Muscle layer of duodenum (tissue), 2 donors: ENCODE data around the gene GMEB1.

Source experiments
- H3K27ac ChIP-seq: one replicate; pipeline ENCODE4 v1.7.0; 2013; ENCODE audit warnings: mild to moderate bottlenecking, low read length
- H3K27me3 ChIP-seq: one replicate; pipeline ENCODE4 v1.7.0; 2013; ENCODE audit warnings: low read depth, mild to moderate bottlenecking, control low read depth, low read length
- H3K36me3 ChIP-seq, 2 donors: one replicate each; pipeline ENCODE4 v1.7.0; 2013; ENCODE audit warnings: low read length in 2 of 2, control low read depth in 1 of 2, mild to moderate bottlenecking in 1 of 2; ENCODE audit not compliant: insufficient read depth in 2 of 2, control insufficient read depth in 1 of 2
- H3K4me1 ChIP-seq, 2 donors: one replicate each; pipeline ENCODE4 v1.7.0; 2013; ENCODE audit warnings: low read length in 2 of 2, mild to moderate bottlenecking in 2 of 2, control low read depth in 1 of 2, moderate library complexity in 1 of 2; ENCODE audit not compliant: insufficient read depth in 2 of 2, control insufficient read depth in 1 of 2
- H3K4me3 ChIP-seq, 2 donors: one replicate each; pipeline ENCODE4 v1.7.0; 2013; ENCODE audit warnings: low read length in 2 of 2, low read depth in 1 of 2, mild to moderate bottlenecking in 1 of 2
- H3K9me3 ChIP-seq, 2 donors: one replicate each; pipeline ENCODE4 v1.7.0; 2013; ENCODE audit warnings: low read length in 2 of 2, control low read depth in 1 of 2, mild to moderate bottlenecking in 1 of 2; ENCODE audit not compliant: control insufficient read depth in 1 of 2
- donor health status: healthy.

The GMEB1 gene

DNA sequence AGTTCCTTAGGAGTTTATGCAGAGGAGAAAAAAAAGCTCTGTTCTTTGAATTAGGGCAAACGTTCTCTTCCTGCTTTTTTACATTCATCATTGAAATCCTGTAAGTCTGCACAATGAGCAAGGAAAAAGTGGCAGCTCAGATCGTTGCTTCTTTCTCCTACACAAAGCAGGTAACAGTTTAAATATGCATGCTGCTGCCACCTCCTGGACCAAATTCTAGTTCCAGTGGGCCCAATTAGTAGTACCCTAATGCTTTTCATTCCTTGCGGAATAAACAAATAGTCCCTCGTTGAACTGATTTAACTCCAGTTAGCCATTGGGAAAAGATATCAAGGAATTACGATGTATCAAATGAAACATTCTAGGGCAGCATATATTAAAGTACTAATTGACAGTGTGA, 88.3 kb downstream of the GMEB1 start:
- Histone ChIP-seq H3K4me1 (peaks cover 23 to 45% of the 10 kb centered on the region in 2 donors), H3K4me3 (no peak overlapping the region), H3K27ac (no peak overlapping the region), H3K9me3 (no peaks in the 10 kb centered on the region), H3K36me3 (peaks cover 0 to 15% of the 10 kb centered on the region in 2 donors), H3K27me3 (no peaks in the 10 kb centered on the region)

DNA sequence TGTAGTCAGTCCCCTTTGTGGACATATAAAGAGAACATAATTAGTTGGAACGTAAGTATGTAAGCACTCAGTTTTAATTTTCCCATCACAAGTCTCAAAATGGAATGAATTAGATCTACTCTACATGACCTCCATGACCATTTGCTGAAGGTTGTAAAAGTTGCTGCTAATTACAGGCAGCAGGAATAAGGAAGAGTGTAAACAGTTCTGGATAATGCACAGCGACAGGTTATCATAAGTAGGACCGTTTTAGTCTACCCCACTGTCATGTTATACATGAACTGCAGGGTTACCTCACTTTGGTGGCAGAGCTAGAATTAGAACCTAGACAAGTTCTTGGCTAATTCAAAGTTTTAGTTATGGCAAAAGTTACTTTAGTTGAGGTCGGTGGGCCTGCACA, 89.8 kb downstream of the GMEB1 start:
- H3K36me3 ChIP-seq, result peaks cover 0 to 15% of the 10 kb centered on the region in 2 donors
- no peaks in the 10 kb centered on the region for H3K9me3 ChIP-seq
- no peak overlapping the region for H3K4me3 ChIP-seq
- peaks cover 22 to 40% of the 10 kb centered on the region in 2 donors for H3K4me1 ChIP-seq
- no peak overlapping the region for H3K27ac ChIP-seq
- H3K27me3 ChIP-seq, result no peaks in the 10 kb centered on the region

DNA sequence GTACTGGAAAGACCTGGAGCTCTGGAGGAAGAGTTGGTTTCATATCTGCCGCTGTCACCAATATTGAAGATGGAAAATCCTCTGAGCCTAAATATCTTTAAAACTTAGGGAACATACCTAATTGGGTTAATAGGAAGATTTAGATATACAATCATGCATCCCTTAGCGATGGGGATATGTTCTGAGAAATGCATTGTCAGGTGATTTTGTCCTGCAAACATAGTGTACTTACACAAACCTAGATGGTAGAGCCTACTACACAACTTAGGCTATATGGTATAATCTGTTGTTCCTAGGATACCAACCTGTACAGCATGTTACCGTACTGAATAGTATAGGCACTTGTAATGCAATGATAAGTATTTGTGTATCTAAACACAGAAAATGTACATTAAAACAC, 90.7 kb downstream of the GMEB1 start:
- no peak overlapping the region for H3K27ac ChIP-seq
- H3K9me3 ChIP-seq, result no peaks in the 10 kb centered on the region
- H3K36me3 ChIP-seq, result peaks cover 0 to 12% of the 10 kb centered on the region in 2 donors
- no peak overlapping the region for H3K4me3 ChIP-seq
- no peaks in the 10 kb centered on the region for H3K27me3 ChIP-seq
- peaks cover 22 to 36% of the 10 kb centered on the region in 2 donors for H3K4me1 ChIP-seq

DNA sequence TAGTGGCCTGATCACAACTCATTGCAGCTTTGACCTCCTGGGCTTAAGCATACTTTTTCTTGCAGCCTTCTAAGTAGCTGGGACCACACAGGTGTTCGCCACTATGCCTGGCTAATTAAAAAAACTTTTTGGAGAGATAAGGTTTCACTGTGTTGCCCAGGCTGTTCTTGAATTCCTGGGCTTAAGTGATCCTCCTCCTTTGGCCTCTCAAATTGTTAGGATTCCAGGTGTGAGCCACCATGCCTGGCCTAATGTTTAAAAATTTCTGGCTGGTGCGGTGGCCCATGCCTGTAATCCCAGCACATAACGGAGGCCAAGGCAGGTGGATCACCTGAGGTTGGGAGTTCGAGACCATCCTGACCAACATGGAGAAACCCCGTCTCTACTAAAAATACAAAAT, 92.6 kb downstream of the GMEB1 start:
- peaks cover 9 to 20% of the 10 kb centered on the region in 2 donors for H3K4me1 ChIP-seq
- peaks cover under 1 to 12% of the 10 kb centered on the region in 2 donors for H3K36me3 ChIP-seq
- H3K4me3 ChIP-seq, result no peak overlapping the region
- no peaks in the 10 kb centered on the region for H3K9me3 ChIP-seq
- H3K27ac ChIP-seq, result no peak overlapping the region
- H3K27me3 ChIP-seq, result no peaks in the 10 kb centered on the region

DNA sequence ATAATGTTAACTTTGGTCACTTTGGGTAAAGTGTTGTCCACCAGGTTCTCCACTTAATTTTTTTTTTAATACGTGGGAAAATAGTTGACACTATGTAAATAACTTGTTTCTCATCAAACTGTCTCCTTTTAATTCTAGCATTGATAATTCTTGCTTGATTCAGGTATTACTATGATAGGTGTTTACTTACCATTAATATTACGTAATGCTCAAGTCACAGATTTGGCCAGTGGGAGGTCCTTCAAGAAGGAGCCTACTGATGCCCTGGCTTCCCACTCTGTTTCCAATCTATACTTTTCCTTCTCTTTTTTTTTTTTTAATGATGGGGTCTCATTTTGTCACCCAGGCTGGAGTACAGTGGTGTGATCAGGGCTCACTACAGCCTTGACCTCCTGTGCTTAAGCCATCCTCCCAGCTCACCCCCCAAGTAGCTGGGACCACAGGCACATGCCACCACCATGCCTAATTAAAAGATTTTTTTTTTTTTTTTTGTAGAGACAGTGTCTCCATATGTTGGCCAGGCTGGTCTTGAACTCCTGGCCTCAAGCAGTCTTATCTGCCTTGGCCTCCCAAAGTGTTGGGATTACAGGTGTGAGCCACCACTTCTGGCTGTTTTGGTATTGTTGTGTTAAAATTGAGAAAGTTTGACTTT, 98.1 kb downstream of the GMEB1 start:
- Histone ChIP-seq H3K27ac (no peak overlapping the region), H3K36me3 (peaks cover 11 to 13% of the 10 kb centered on the region in 2 donors)

More for the DNA sequence above, 98.1 kb downstream of the GMEB1 start:
- Histone ChIP-seq H3K4me3 (no peak overlapping the region), H3K9me3 (no peaks in the 10 kb centered on the region), H3K27me3 (no peaks in the 10 kb centered on the region), H3K4me1 (peaks cover 0 to 3% of the 10 kb centered on the region in 2 donors)
